Upper lobe of right lung (tissue), 1 donor: ENCODE results near the gene TRMT1. TPM values are rescaled to one million over a fixed set of nuclear protein-coding genes. Genes with fewer than 3 reads are reported as not detected.
A peak's percentile ranks its signal among the peaks of the same experiment; 100 is the strongest.

ENCODE experiments used
- ATAC-seq: fragments of 200-7000 bp; cut with Tn5 transposase; one replicate; pipeline ENCODE4 v1.9.1; 2020; ENCODE audit warnings: mild to moderate bottlenecking, moderate library complexity
- DNase-seq: peaks from one replicate; pipeline ENCODE4 v3.0.0-alpha.2; 2020
- H3K27ac ChIP-seq: fragments of 200-600 bp; one replicate; pipeline ENCODE4 v1.8.0; 2022
- H3K27me3 ChIP-seq: fragments of 200-600 bp; one replicate; pipeline ENCODE4 v1.8.0; 2022; ENCODE audit warnings: mild to moderate bottlenecking
- H3K36me3 ChIP-seq: fragments of 200-600 bp; one replicate; pipeline ENCODE4 v1.8.0; 2022
- H3K4me1 ChIP-seq: fragments of 200-600 bp; one replicate; pipeline ENCODE4 v1.8.0; 2022
- H3K4me3 ChIP-seq: fragments of 200-600 bp; one replicate; pipeline ENCODE4 v1.8.0; 2022; ENCODE audit warnings: mild to moderate bottlenecking
- H3K9me3 ChIP-seq: fragments of 200-600 bp; one replicate; pipeline ENCODE4 v1.8.0; 2022
- CTCF ChIP-seq: fragments of 200-600 bp; IDR thresholded peaks from one replicate; pipeline ENCODE4 v1.8.0; 2022; ENCODE audit warnings: antibody characterized with exemption
- intact Hi-C: fragments of 100-400 bp; cut with DNase I; formaldehyde crosslinking; loops from one replicate; pipeline ENCODE4 v1.11.0; 2022
- total RNA-seq: library from RNA; stranded (reverse); fragmentation: NEBNext Ultra II Directional; extraction: Animal tissue kit (Norgen Biotek cat#: 25700); gene quantifications from one replicate; pipeline ENCODE4 v1.2.1, GENCODE V29; 2021
- donor health status: DM: no; HTN: yes; CAD: no; lungs with severe emphysema.

Gene TRMT1
- total RNA-seq, 1 donor from 2014 or later = 33.7 TPM

GRCh38 chr19:13134626-13135025 is 18.1 kb upstream of the TRMT1 start:
- H3K27ac ChIP-seq = peak overlapping the region; percentile 60
- intact Hi-C loops = no loop called here
- DNase-seq = no peak

GRCh38 chr19:13133241-13133870 is 16.8 kb upstream of the TRMT1 start:
- peak overlapping the region; percentile 58 for H3K27ac ChIP-seq
- H3K4me1 ChIP-seq = peaks cover 5% of the 10 kb centered on the region
- no peaks in the 10 kb centered on the region for H3K27me3 ChIP-seq
- H3K4me3 ChIP-seq = no peak overlapping the region
- no peaks in the 10 kb centered on the region for H3K9me3 ChIP-seq
- no peak for DNase-seq
- ATAC-seq = no peak
- peaks cover 27% of the 10 kb centered on the region for H3K36me3 ChIP-seq
- intact Hi-C loops = no loop called here
- TF ChIP-seq CTCF = no peak

More at GRCh38 chr19:13134626-13135025, 18.1 kb upstream of the TRMT1 start:
- H3K4me1 ChIP-seq = peaks cover 5% of the 10 kb centered on the region
- peak; percentile 95 for ATAC-seq
- no peaks in the 10 kb centered on the region for H3K27me3 ChIP-seq
- no peak for TF ChIP-seq CTCF
- no peaks in the 10 kb centered on the region for H3K9me3 ChIP-seq
- H3K36me3 ChIP-seq = peaks cover 34% of the 10 kb centered on the region
- no peak overlapping the region for H3K4me3 ChIP-seq

- H3K4me3 ChIP-seq = no peak overlapping the region
- ATAC-seq = no peak
- DNase-seq = no peak
- intact Hi-C loops = no loop called here
- H3K27ac ChIP-seq = peak overlapping the region; percentile 58
- no peaks in the 10 kb centered on the region for H3K9me3 ChIP-seq
- H3K36me3 ChIP-seq = peaks cover 20% of the 10 kb centered on the region
- no peak for TF ChIP-seq CTCF
- peaks cover 5% of the 10 kb centered on the region for H3K4me1 ChIP-seq
- no peaks in the 10 kb centered on the region for H3K27me3 ChIP-seq
These were observed 16.1 kb upstream of the TRMT1 start for GRCh38 chr19:13132471-13133180.

- no peak for DNase-seq
- Histone ChIP-seq H3K4me1 (peaks cover 5% of the 10 kb centered on the region), H3K27ac (no peak overlapping the region), H3K4me3 (no peak overlapping the region), H3K36me3 (peaks cover 9% of the 10 kb centered on the region), H3K9me3 (no peaks in the 10 kb centered on the region), H3K27me3 (no peaks in the 10 kb centered on the region)
- intact Hi-C loops = no loop called here
- TF ChIP-seq CTCF = no peak
- ATAC-seq = no peak
These were observed 14.4 kb upstream of the TRMT1 start for GRCh38 chr19:13130886-13131490.

- no peak for TF ChIP-seq CTCF
- ATAC-seq = no peak
- H3K9me3 ChIP-seq = no peaks in the 10 kb centered on the region
- no peaks in the 10 kb centered on the region for H3K27me3 ChIP-seq
- DNase-seq = no peak
- no peak overlapping the region for H3K27ac ChIP-seq
- H3K36me3 ChIP-seq = peaks cover 5% of the 10 kb centered on the region
- intact Hi-C loops = no loop called here
- no peak overlapping the region for H3K4me3 ChIP-seq
- H3K4me1 ChIP-seq = peaks cover 5% of the 10 kb centered on the region
These were observed 12.8 kb upstream of the TRMT1 start for GRCh38 chr19:13129384-13129783.
